SK-N-MC (cell line): ENCODE data around the gene LEUTX.

ENCODE experiments used
- EZH2 ChIP-seq: fragments of 200-600 bp; sonication (generic); IDR thresholded peaks from one replicate; pipeline ENCODE4 v1.6.1; 2017; ENCODE audit warnings: antibody characterized with exemption
- POLR2AphosphoS5 ChIP-seq: IDR thresholded peaks from 2 replicates; pipeline ENCODE4 v1.6.1; 2012; ENCODE audit warnings: mild to moderate bottlenecking, low read depth, low read length, borderline replicate concordance

- no peak for TF ChIP-seq EZH2
- TF ChIP-seq POLR2AphosphoS5 = no peak
These were observed 30.7 kb downstream of the LEUTX start for GRCh38 chr19:39809368-39809767.
